Measurements from ENCODE around the gene HOXB5.

Gene HOXB5

DNA sequence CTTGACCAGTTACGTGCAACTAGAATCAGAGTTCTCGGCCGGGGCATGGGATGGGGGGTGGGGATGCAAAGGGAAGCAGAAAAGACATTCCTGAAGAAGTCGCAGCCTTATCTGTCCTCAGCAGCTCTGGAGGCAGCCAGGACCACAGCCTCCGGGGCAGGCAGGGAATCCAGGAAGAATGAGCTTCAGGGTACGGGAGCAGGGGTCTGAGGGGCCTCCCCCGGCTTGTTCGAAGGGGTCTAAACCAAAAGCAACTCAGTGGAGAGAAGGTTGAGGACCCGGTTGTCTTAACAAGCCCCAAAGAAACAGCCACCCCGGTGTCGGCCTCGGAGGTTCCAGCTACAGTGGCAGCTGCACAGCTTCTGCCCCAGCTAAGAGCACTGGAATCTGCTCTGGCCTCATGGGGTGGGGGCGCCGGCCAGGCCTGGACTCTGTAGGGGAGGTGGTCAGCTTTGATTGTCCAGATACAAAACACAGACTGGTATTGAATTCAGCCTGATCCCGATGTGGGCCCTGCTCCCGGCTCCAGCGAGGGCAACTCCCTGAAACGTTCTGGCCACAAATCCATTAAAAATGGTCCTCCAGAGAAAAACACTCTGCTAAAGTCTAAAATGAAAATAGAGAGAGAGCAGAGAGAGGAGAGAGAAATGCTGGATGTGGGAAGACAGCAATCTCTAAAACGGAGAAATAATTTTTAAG is 23.1 kb downstream of the HOXB5 start:
- DNase-seq = no peak

DNA sequence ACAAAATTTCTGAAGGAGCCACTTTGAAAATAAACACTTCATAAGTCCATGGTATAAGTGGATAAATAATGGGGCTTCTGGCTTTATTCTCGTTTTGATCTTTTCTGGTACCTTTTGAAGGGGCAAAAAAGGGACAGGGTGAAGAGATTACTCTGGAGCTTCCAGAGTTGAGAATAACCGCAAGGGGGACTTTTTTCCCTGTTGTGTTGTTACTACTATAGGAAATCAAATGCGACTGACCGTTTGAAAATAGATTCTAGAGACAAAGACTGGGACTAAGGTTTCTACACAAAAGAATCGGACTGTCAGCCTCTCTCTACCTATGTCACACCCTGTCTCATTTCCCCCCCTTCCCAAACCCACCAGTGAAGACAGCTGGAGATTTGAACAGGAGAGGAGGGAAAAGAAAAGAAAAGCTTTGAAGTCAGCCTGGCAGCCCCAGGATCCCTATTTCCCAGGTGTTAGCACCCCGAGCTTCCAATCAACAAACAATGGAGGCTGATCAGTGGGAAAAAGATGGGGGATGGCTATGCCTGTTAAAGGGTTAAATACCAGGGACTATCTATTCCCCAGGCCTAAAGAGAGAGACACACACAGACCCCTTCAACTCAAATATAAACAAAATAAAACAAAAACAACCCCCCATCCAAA is 23.8 kb downstream of the HOXB5 start:
- DNase-seq = no peak

DNA sequence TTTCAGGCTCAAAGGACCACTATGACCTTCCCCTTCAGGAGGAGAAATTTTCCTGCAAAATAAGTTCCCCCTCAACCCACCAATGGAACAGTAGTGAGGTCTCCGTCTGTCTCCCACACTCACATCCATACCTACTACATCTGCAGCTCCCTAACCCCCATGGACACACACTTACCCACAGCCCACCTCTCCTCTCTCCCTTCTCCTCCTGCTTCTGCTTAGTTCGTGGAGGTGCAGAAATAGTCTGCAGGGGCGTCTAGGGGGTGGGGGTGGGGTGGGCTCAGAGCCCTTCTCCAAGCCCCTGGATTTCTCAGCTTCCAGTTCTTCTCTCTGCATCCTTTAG is 24.4 kb downstream of the HOXB5 start:
- no peak for DNase-seq

DNA sequence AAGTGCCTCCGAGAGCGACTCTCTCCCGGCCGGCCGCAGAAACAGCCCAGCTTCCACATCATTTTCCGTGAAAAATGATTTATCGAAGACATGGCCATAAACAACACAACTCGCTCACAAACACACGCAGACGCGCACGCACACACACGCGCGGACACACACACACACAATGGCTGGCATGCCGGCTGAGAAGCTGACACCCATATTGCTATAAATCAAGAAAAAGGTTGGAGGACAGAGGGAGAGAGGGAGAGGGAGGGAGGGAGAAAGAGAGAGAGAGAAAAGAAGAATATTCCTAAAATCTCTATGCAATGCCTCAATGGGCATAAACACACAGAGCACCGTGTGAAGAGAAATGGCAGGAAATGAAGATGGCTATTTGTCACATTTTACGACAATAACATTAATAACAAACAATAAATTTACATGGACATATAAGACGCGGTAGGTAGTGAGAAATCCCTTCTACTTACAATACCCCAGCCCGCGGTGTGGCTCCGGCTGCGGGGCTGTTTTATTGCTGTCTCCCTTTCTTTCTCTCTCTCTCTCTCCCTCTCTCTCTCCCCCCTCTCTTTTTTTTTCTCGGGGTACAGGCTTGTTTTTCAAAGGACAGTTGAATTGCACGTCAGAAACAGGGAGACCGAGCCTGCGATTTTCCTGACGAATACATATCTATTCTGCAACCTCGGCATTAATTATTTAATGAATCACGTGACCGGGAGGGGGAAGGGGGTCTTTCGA is 24.9 kb downstream of the HOXB5 start:
- no peak for DNase-seq

DNA sequence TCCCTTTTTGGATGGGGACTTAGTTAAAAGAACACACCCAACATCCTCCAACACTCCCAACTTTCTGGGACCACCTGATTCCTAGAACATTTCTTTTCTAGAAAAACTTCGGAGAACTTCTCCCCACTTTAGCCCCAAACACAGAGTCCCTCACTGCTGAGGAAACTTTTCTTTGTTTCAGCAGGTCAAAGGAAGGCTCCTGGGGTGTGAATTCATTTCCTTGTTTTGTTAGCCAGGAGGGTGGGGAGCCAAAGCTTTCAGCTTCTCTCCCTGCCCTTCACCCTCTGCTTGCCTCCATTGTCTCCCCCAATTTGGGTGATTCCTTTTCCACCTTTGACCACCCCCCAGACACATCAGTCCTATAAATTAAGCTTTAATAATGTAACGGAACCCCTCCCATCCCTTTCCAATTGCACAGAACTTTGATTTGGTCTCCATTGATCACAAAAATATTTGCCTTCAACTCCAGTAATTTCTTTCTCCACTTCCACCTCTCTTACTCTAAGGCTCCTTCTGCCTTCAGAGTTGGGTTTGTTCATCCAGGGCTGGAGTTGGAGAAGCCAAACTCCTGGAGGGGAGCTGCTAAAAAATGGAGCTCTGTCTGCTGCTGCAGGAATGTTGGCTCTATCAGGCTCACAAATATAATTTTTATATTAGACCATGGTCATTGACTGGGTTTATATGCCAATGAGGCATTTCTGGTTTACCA is 25.8 kb downstream of the HOXB5 start:
- no peak for DNase-seq

- no peak for DNase-seq
Measured at GRCh38 chr17:48567209-48567608, 26.4 kb downstream of the HOXB5 start.

GRCh38 chr17:48566717-48567116 is 26.9 kb downstream of the HOXB5 start:
- no peak for DNase-seq

GRCh38 chr17:48565925-48566710 is 27.5 kb downstream of the HOXB5 start:
- no peak for DNase-seq

DNA sequence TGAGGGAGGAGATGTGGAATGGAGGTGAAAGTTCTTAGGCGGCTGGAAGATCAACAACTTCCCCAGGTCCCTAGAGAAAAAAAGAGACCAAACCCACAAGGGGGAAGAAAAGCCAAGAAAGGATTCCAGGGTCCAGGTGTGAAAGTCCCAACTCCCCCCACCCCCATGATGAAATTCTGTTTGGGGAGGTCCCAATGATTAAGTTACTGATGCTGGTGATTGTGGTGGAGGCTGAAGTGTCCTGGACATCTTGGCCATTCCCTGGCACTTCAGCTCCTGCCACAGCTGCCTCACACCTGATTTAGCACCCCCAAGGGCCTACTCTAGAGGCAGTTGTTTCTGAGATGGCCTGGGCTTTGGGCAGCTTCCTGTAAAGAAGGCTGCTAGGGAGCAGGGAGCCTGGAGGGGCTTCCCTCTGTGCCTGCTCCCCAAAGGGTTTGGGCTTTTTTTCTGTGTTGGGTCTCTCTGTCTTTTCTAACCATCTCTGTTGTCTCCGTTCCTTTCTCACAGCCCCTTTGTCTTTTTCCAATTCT is 28.5 kb downstream of the HOXB5 start:
- DNase-seq = no peak

- no peak for DNase-seq
Measured at GRCh38 chr17:48564188-48565021, 29.2 kb downstream of the HOXB5 start.

GRCh38 chr17:48563867-48564187 is 29.8 kb downstream of the HOXB5 start:
- no peak for DNase-seq

DNA sequence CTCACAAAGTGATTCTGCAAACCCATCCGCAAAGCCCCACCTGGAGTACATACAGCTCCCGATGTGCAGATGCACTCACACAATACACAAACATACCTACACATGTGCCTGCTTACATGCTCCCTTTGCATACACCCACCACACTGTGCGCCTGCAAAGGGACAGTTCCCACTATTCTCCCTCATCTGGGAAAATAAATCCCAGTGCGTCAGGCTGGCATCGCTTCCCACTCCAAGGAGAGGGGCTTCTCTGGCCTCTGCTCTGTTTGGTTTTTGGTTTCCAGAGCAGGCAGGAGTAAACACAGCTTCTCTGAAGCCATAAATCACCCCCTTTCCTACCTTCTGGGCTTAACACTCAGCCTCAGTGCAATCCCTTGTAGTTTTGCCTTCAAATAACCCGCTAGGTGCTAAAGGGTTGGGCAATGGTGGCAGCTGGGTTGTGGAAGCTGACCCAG is 30.2 kb downstream of the HOXB5 start:
- no peak for DNase-seq

- DNase-seq = no peak
Measured at GRCh38 chr17:48562934-48563333, 30.6 kb downstream of the HOXB5 start.

- DNase-seq = no peak
Measured at GRCh38 chr17:48561884-48562810, 31.4 kb downstream of the HOXB5 start.

GRCh38 chr17:48559840-48560817 is 33.5 kb downstream of the HOXB5 start:
- DNase-seq = no peak

DNA sequence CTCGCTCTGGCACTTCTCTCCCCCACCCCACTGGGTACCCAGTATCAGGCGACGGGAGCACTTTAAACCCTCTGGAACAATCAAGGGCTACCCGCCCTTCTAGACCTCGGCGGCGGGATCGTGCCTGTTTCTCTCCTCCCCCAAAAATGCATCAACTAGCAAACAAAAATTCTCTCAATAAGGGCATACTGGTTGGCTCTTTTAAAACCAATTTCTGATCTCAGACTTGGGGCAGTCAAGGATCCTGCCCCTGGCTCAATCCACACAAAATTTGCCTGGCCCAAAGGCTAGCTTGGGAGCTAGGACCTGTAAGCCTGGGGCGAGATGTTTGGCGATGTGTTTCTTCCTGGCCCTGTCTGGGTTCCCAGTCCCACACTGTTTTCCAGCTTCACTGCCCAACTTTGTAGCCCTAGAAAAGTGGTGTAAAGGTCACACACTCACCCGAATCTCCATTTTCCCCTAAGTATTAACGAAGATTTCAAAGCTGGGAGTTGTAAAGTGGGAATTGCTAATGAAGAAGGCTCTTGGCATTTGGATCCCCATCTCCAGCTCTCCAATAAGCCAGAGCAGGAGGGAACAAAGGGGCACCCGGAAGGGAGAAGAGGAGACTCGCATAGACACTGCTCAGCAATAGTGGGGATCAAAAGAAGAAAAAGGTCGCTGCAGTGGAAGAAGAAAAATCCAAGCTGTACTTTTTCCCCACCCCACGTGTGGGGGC is 34.3 kb downstream of the HOXB5 start:
- no peak for DNase-seq

DNA sequence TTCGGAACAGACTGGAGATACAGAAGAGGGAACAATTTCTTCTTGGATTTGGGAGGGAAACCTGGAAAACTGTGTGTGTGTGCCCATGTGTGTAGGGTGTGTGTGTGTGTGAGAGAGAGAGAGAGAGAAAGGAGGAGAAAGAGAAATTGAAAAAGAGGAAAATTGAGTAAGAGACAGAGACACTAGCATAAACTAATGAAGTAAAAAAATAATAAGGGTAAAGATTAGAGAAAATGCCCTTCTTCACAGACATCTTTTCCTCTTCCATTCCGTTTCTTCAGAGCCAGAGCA is 34.8 kb downstream of the HOXB5 start:
- DNase-seq = no peak

DNA sequence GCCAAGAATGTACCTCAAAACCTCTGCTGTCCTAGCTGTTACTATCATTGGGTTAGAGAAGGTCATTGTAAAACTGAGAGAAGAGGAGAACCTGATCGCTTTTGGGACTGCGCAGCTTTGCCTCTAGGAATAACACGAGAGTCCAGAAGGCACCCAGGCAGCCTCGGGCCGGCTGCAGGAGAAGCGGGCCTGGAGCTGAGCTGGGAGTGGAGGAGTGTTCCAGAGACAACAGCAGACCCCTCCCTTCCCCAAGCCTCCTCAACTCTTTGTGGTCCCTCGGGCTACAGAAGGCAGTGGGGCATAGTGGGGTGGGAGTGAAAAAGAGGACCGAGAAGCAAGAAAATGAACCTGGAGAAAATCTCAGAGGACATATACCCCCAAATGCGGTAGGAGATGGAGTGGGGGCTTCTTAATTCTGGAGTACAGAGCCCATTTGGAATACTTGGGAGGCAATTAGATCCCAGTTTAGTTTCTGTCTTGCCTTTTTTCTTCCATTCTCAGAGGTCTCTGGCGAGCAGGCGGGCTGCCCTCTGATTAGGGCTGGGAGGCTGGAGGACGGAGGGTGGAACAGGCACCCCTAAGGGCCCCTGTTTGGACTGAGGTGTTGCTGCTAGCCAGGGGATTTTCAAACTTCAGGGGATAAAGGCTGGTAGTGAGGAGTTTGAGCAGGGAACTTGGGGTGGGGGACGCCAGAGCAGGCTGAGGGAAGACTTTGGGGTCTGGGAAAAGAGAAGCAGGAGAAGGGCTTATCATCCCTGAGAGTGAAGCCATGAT is 35.3 kb downstream of the HOXB5 start:
- DNase-seq = no peak
